ENCODE data around the gene SATB1. TPM values are rescaled to one million over a fixed set of nuclear protein-coding genes. Genes with fewer than 3 reads are reported as not detected.

Gene SATB1
- total RNA-seq, 1 experiment from 2014 or later, result 2.7 TPM

- no peak for TF ChIP-seq REST (IDR thresholded peaks at IDR 0.05; ENCODE audit: low read depth)
These were observed 80.1 kb downstream of the SATB1 start (continued) for GRCh38 chr3:18345015-18345367.

- DNase-seq (ENCODE audit: low read depth, low spot score) (no peak), ATAC-seq (no peak)
- no peaks in the 10 kb centered on the region for H3K79me2 ChIP-seq (ENCODE audit: insufficient read depth, low read length)
- H3K36me3 ChIP-seq (ENCODE audit: control insufficient read depth in 1 of 2, insufficient read depth in 2 of 2, low read length in 2 of 2), result no peaks in the 10 kb centered on the region
- no peak overlapping the region for H3K9ac ChIP-seq (ENCODE audit: low read length)
- H3K27me3 ChIP-seq (ENCODE audit: insufficient read depth, low read length), result no peaks in the 10 kb centered on the region
- intact Hi-C loops (cut with micrococcal nuclease), result no loop called here
- POLR2A ChIA-PET, result no interaction called here
- CTCF ChIA-PET, result no interaction called here
- no peaks in the 10 kb centered on the region for H4K20me1 ChIP-seq (ENCODE audit: insufficient read depth)
- H3K9me3 ChIP-seq (ENCODE audit: control insufficient read depth in 1 of 2, insufficient read depth in 1 of 2, low read depth in 1 of 2, low read length in 2 of 2), result no peaks in the 10 kb centered on the region
- no peak overlapping the region for H2AFZ ChIP-seq (ENCODE audit: low read depth, low read length, poor library complexity, severe bottlenecking)
- no peak overlapping the region for H3K27ac ChIP-seq (ENCODE audit: low read depth, low read length)
- TF ChIP-seq ELF1 (IDR thresholded peaks at IDR 0.05; ENCODE audit: borderline replicate concordance, low read depth), result no peak
- no peak for TF ChIP-seq ZBTB33 (IDR thresholded peaks at IDR 0.05; ENCODE audit: extremely low read depth, insufficient replicate concordance, low read length)
- no peak for TF ChIP-seq SIN3A (IDR thresholded peaks at IDR 0.05; ENCODE audit: low read depth)
- no peak for TF ChIP-seq RAD21 (IDR thresholded peaks at IDR 0.05; ENCODE audit: low read depth)
- no peak for TF ChIP-seq ATF3 (IDR thresholded peaks at IDR 0.05)
- TF ChIP-seq YY1 (IDR thresholded peaks at IDR 0.05; ENCODE audit: extremely low read depth, insufficient replicate concordance, low read depth, low read length), result no peak
- TF ChIP-seq JUND (IDR thresholded peaks at IDR 0.05), result no peak
- no peaks in the 10 kb centered on the region for H3K9me2 ChIP-seq (ENCODE audit: insufficient read depth)
- no peak overlapping the region for H3K4me3 ChIP-seq (replicated peaks in 1 of 2; ENCODE audit: low read depth in 1 of 2, low read length in 2 of 2)
- H3K4me2 ChIP-seq (ENCODE audit: low read length), result no peak overlapping the region
- no TSS peak for BruUV-seq (replicated peaks)
- RAD21 ChIA-PET (ENCODE audit: low non-redundant PET in 1 of 2, low total read pairs in 2 of 2, uncharacterized antibody in 2 of 2, unreplicated experiment in 2 of 2), result no interaction called here
- no peaks in the 10 kb centered on the region for H3K4me1 ChIP-seq (ENCODE audit: control insufficient read depth in 1 of 2, insufficient read depth in 2 of 2, low read length in 2 of 2)
These were observed 80.7 kb downstream of the SATB1 start for GRCh38 chr3:18344306-18345014.
